ENCODE data around the gene EFCAB6. TPM values are rescaled to one million over a fixed set of nuclear protein-coding genes. Genes with fewer than 3 reads are reported as not detected.

Gene EFCAB6
- total and polyA plus RNA-seq, 2 donors (not counting 1 experiment from before 2014, with no cell fraction given) = 0.07 to 0.10 TPM

DNA sequence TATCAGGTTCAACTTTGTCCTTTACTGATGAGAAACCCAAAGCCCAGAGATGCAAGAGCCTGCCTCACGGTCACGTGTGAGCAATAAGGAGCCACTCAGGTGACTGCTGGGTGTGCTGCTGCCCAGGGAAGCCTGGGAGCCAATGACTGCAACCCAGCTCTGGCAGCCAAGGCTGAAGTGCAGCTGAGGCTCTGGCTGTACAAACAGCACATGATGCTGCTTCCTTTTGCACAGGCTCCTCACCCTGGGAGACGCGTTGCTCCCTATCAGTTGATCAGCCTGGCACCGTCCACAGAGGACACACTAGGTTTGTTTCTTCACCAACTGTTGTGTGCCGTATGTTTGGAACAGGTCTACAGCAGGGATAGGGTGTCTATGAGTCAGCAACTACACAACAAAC is 168.7 kb downstream of the EFCAB6 start:
- ChIA-PET POLR2A (no interaction called here), CTCF (no interaction called here)
- Histone ChIP-seq H4K20me1 (ENCODE audit: control insufficient read depth, insufficient read depth, low read length, poor library complexity, severe bottlenecking) (no peaks in the 10 kb centered on the region), H3K4me1 (ENCODE audit: control insufficient read depth in 2 of 2, insufficient read depth in 2 of 2, low read length in 2 of 2) (no peaks in the 10 kb centered on the region), H3K9me3 (ENCODE audit: control extremely low read depth in 1 of 3, control insufficient read depth in 2 of 3, insufficient read depth in 1 of 3, low read length in 2 of 3) (peaks cover 1 to 11% (median 8%) of the 10 kb centered on the region in 3 donors), H3K9ac (ENCODE audit: low read length) (no peak overlapping the region), H3K79me2 (ENCODE audit: control insufficient read depth, insufficient read depth, low read length) (no peaks in the 10 kb centered on the region), H3K36me3 (replicated peaks in 1 of 2; ENCODE audit: control extremely low read depth in 1 of 2, control insufficient read depth in 1 of 2, extremely low read depth in 1 of 2, insufficient read depth in 2 of 2, low read length in 1 of 2) (no peaks in the 10 kb centered on the region), H3K4me3 (ENCODE audit: control extremely low read depth in 1 of 5, extremely low read depth in 1 of 5, insufficient read depth in 1 of 5, low read depth in 2 of 5, low read length in 4 of 5) (no peak overlapping the region), H3K27ac (ENCODE audit: low read length in 2 of 2) (no peak overlapping the region), H2AFZ (ENCODE audit: insufficient read depth, low read depth, low read length, poor library complexity, severe bottlenecking) (no peak overlapping the region), H3K4me2 (replicated peaks; ENCODE audit: low read depth, low read length, poor library complexity, severe bottlenecking) (no peak overlapping the region), H3K27me3 (replicated peaks in 1 of 4; ENCODE audit: control extremely low read depth in 1 of 4, control insufficient read depth in 3 of 4, insufficient read depth in 4 of 4, low read length in 3 of 4) (peaks cover 0 to 8% (median 0%) of the 10 kb centered on the region in 4 experiments)
- no peak for TF ChIP-seq EZH2 (IDR thresholded peaks at IDR 0.05; ENCODE audit: borderline replicate concordance, insufficient read depth, low read depth, low read length, poor library complexity, severe bottlenecking)
- TF ChIP-seq, protein P1, sequence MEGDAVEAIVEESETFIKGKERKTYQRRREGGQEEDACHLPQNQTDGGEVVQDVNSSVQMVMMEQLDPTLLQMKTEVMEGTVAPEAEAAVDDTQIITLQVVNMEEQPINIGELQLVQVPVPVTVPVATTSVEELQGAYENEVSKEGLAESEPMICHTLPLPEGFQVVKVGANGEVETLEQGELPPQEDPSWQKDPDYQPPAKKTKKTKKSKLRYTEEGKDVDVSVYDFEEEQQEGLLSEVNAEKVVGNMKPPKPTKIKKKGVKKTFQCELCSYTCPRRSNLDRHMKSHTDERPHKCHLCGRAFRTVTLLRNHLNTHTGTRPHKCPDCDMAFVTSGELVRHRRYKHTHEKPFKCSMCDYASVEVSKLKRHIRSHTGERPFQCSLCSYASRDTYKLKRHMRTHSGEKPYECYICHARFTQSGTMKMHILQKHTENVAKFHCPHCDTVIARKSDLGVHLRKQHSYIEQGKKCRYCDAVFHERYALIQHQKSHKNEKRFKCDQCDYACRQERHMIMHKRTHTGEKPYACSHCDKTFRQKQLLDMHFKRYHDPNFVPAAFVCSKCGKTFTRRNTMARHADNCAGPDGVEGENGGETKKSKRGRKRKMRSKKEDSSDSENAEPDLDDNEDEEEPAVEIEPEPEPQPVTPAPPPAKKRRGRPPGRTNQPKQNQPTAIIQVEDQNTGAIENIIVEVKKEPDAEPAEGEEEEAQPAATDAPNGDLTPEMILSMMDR (IDR thresholded peaks at IDR 0.05) = no peak
- WGBS (ENCODE audit: insufficient coverage) = 74% methylated on average over 6 of the region's 6 CpGs
- Mint-ChIP-seq H3K4me3 (no peak overlapping the region), H3K9me3 (ENCODE audit: insufficient read depth) (peaks cover 7% of the 10 kb centered on the region), H3K4me1 (no peaks in the 10 kb centered on the region), H3K27me3 (peaks cover 32% of the 10 kb centered on the region), H3K27ac (no peak overlapping the region)
- intact Hi-C loops (cut with micrococcal nuclease) = no loop called here
- ATAC-seq (ENCODE audit: low read depth) (no peak), DNase-seq (no peak)

DNA sequence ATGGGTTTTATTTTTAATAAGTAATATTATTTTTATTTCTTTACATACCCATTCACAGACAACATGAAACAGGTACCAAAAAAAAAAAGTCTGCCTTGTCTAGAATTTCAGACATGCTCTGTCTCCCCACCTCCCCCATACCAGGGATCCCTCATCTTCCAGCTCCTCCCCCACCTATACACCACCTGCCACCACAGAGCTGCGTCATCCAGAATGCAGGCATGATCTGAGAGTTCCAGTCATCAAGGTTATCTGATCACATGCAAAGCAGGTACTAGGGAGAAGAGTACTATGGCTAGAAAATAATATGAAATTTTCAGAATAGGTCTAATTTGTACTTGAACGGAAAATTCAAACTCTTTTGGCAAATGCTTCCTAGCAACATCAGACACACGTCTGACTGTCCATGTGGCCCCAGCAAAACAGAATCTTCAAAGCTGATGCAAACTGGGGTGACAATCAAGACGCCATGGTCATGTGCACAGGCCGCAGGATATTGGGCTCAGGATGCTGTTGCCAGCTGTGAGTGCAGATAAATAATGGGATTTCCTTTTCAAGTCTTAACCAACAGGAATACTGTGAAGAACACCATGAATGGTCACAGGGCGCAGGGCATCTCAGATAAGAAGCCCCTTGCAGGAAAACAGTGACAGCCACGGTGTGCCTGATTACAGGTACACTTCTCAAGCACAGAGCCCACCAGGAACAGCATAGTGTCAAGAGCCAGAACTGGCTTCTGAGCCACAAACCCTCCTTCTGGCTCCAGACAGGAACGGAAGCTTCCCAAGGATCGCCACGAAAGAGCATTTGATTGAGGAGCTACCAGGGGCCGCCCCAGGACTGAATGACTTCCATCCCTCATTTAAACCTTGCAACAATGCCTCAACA is 169.5 kb downstream of the EFCAB6 start:
- 11% methylated on average over 4 of the region's 11 CpGs for WGBS (ENCODE audit: insufficient coverage)

More for the DNA sequence above, 169.5 kb downstream of the EFCAB6 start:
- Mint-ChIP-seq H3K9me3 (ENCODE audit: insufficient read depth) (peaks cover 7% of the 10 kb centered on the region), H3K4me1 (no peaks in the 10 kb centered on the region), H3K4me3 (no peak overlapping the region), H3K27ac (no peak overlapping the region), H3K27me3 (peaks cover 27% of the 10 kb centered on the region)
- no peaks in the 10 kb centered on the region for H4K20me1 ChIP-seq (ENCODE audit: control insufficient read depth, insufficient read depth, low read length, poor library complexity, severe bottlenecking)
- H3K36me3 ChIP-seq (replicated peaks in 1 of 2; ENCODE audit: control extremely low read depth in 1 of 2, control insufficient read depth in 1 of 2, extremely low read depth in 1 of 2, insufficient read depth in 2 of 2, low read length in 1 of 2) = no peaks in the 10 kb centered on the region
- no peak overlapping the region for H3K4me3 ChIP-seq (ENCODE audit: control extremely low read depth in 1 of 5, extremely low read depth in 1 of 5, insufficient read depth in 1 of 5, low read depth in 2 of 5, low read length in 4 of 5)
- no peak for DNase-seq
- H3K27me3 ChIP-seq (replicated peaks in 1 of 4; ENCODE audit: control extremely low read depth in 1 of 4, control insufficient read depth in 3 of 4, insufficient read depth in 4 of 4, low read length in 3 of 4) = peaks cover 0 to 8% (median 0%) of the 10 kb centered on the region in 4 experiments
- TF ChIP-seq, protein P1 (IDR thresholded peaks at IDR 0.05) = no peak
- H3K9me3 ChIP-seq (ENCODE audit: control extremely low read depth in 1 of 3, control insufficient read depth in 2 of 3, insufficient read depth in 1 of 3, low read length in 2 of 3) = peaks cover 1 to 15% (median 11%) of the 10 kb centered on the region in 3 donors
- no peak overlapping the region for H3K9ac ChIP-seq (ENCODE audit: low read length)
- H3K27ac ChIP-seq (ENCODE audit: low read length in 2 of 2) = no peak overlapping the region
- H3K79me2 ChIP-seq (ENCODE audit: control insufficient read depth, insufficient read depth, low read length) = no peaks in the 10 kb centered on the region
- no peak overlapping the region for H3K4me2 ChIP-seq (replicated peaks; ENCODE audit: low read depth, low read length, poor library complexity, severe bottlenecking)
- H3K4me1 ChIP-seq (ENCODE audit: control insufficient read depth in 2 of 2, insufficient read depth in 2 of 2, low read length in 2 of 2) = no peaks in the 10 kb centered on the region
- ChIA-PET CTCF (no interaction called here), POLR2A (no interaction called here)
- no peak overlapping the region for H2AFZ ChIP-seq (ENCODE audit: insufficient read depth, low read depth, low read length, poor library complexity, severe bottlenecking)
- intact Hi-C loops (cut with micrococcal nuclease) = no loop called here
- ATAC-seq (ENCODE audit: low read depth) = no peak
